GM12878 (cell line): Measurements from ENCODE around the gene BNIP5. TPM values are rescaled to one million over a fixed set of nuclear protein-coding genes. Genes with fewer than 3 reads are reported as not detected.

Experiments used
- ATAC-seq: fragments of 200-7000 bp; cut with Tn5 transposase; 3 replicates; pipeline ENCODE4 v1.9.1; 2020; ENCODE audit warnings: mild to moderate bottlenecking, moderate library complexity
- BruUV-seq: library from RNA; stranded (reverse); fragments of 400-500 nt; replicated peaks from 2 replicates; lab custom pipeline; 2021; lab: Mats Ljungman, UMichigan
- CTCF ChIA-PET: fragments of 300-600 bp; sonication (Branson Sonifier 250); formaldehyde crosslinking; extraction: SDS; loops from one replicate; lab custom pipeline; 2021; ENCODE audit warnings: inconsistent platforms; lab: Yijun Ruan, JAX
- POLR2A ChIA-PET: fragments of 350-600 bp; formaldehyde crosslinking; extraction: SDS; loops from one replicate; lab custom pipeline; 2021; ENCODE audit warnings: inconsistent platforms; lab: Charles Lee
- RAD21 ChIA-PET: fragments of 300-600 bp; sonication (Branson Sonifier 250); formaldehyde crosslinking; loops from one replicate; lab custom pipeline; 2023; ENCODE audit warnings: antibody characterized with exemption; ENCODE audit not compliant: unreplicated experiment; lab: Charles Lee
- SMC1A ChIA-PET: fragments of 300-600 bp; sonication (Branson Sonifier 250); formaldehyde crosslinking; loops from one replicate; lab custom pipeline; 2023; ENCODE audit not compliant: unreplicated experiment, uncharacterized antibody; lab: Charles Lee
- DNase-seq: peaks from one replicate; pipeline ENCODE4 v3.0.0-alpha.2; 2011; ENCODE audit warnings: low read depth, low spot score
- FAIRE-seq: peaks from 3 replicates; lab custom pipeline; 2011; peaks lifted over from hg19 to GRCh38; lab: Jason Lieb, UNC
- H2AFZ ChIP-seq: 2 replicates; pipeline ENCODE4 v1.6.0; 2011; ENCODE audit warnings: low read depth, low read length, control low read depth; ENCODE audit not compliant: control insufficient read depth
- H3K27ac ChIP-seq: 2 replicates; pipeline ENCODE4 v1.5.1; 2011; ENCODE audit warnings: control low read depth; ENCODE audit not compliant: control insufficient read depth, insufficient read depth
- H3K27me3 ChIP-seq, 2 experiments: replicated peaks in 1 of 2; 2 replicates each; pipeline versions ENCODE4 v1.6.0 to v1.6.1; 2011; ENCODE audit warnings: low read length in 1 of 2; ENCODE audit not compliant: control insufficient read depth in 2 of 2, insufficient read depth in 2 of 2
- H3K36me3 ChIP-seq, 2 experiments: 2 replicates each; pipeline ENCODE4 v1.5.1; 2011; ENCODE audit warnings: low read length in 1 of 2; ENCODE audit not compliant: control insufficient read depth in 2 of 2, insufficient read depth in 2 of 2
- H3K4me1 ChIP-seq: 2 replicates; pipeline ENCODE4 v1.6.1; 2011; ENCODE audit warnings: mild to moderate bottlenecking, low read length, moderate library complexity, mixed read lengths; ENCODE audit not compliant: control insufficient read depth, insufficient read depth
- H3K4me2 ChIP-seq: 2 replicates; pipeline ENCODE4 v1.6.0; 2011; ENCODE audit warnings: control low read depth; ENCODE audit not compliant: control insufficient read depth, insufficient read depth
- H3K4me3 ChIP-seq: fragments of 200-600 bp; sonication (generic); 2 replicates; pipeline ENCODE4 v1.5.1; 2016
- H3K79me2 ChIP-seq: 2 replicates; pipeline ENCODE4 v1.6.0; 2011; ENCODE audit warnings: low read length; ENCODE audit not compliant: control insufficient read depth, insufficient read depth
- H3K9ac ChIP-seq: 2 replicates; pipeline ENCODE4 v1.8.0; 2011; ENCODE audit warnings: low read length, control low read depth, mixed read lengths; ENCODE audit not compliant: control insufficient read depth, insufficient read depth
- H3K9me3 ChIP-seq: replicated peaks from 3 replicates; pipeline ENCODE4 v1.5.1; 2011; ENCODE audit warnings: mild to moderate bottlenecking, low read length; ENCODE audit not compliant: control insufficient read depth, insufficient read depth
- H4K20me1 ChIP-seq: 2 replicates; pipeline ENCODE4 v1.6.0; 2011; ENCODE audit not compliant: control insufficient read depth, insufficient read depth
- BCL3 ChIP-seq: IDR thresholded peaks from 2 replicates; pipeline ENCODE4 v1.6.1; 2011; ENCODE audit warnings: borderline replicate concordance, low read depth, mild to moderate bottlenecking, moderate library complexity, low read length; ENCODE audit not compliant: insufficient read depth, poor library complexity, severe bottlenecking
- CHD1 ChIP-seq: IDR thresholded peaks from 2 replicates; pipeline ENCODE4 v1.6.1; 2012; ENCODE audit warnings: low read depth, low read length, improper control_type of control experiment
- CREM ChIP-seq: IDR thresholded peaks from 2 replicates; pipeline ENCODE4 v1.6.1; 2014; ENCODE audit warnings: antibody characterized with exemption, low read depth
- ESRRA ChIP-seq: IDR thresholded peaks from 2 replicates; pipeline ENCODE4 v1.6.1; 2012; ENCODE audit warnings: mild to moderate bottlenecking, low read length, improper control_type of control experiment
- FOXK2 ChIP-seq: fragments of 450-650 bp; IDR thresholded peaks from 2 replicates; pipeline ENCODE4 v1.6.1; 2017; ENCODE audit warnings: mild to moderate bottlenecking, moderate library complexity
- HDGF ChIP-seq: fragments of 450-650 bp; IDR thresholded peaks from 2 replicates; pipeline ENCODE4 v1.6.1; 2016; ENCODE audit warnings: antibody characterized with exemption
- IKZF1 ChIP-seq: fragments of 450-650 bp; conservative IDR thresholded peaks from 2 replicates; pipeline ENCODE4 v1.6.1; 2017; ENCODE audit warnings: antibody characterized with exemption, mild to moderate bottlenecking
- MEF2B ChIP-seq: fragments of 450-650 bp; IDR thresholded peaks from 2 replicates; pipeline ENCODE4 v1.6.1; 2018; ENCODE audit warnings: mild to moderate bottlenecking, moderate library complexity; ENCODE audit not compliant: partially characterized antibody, poor library complexity, severe bottlenecking
- MXI1 ChIP-seq: fragments of 150-350 bp; IDR thresholded peaks from 2 replicates; pipeline ENCODE4 v1.6.1; 2011; ENCODE audit warnings: low read depth, mild to moderate bottlenecking, inconsistent platforms, low read length, improper control_type of control experiment
- NFXL1 ChIP-seq: fragments of 450-650 bp; IDR thresholded peaks from 2 replicates; pipeline ENCODE4 v1.6.1; 2017; ENCODE audit warnings: antibody characterized with exemption, mild to moderate bottlenecking, borderline replicate concordance
- NR2C1 ChIP-seq: fragments of 450-650 bp; IDR thresholded peaks from 2 replicates; pipeline ENCODE4 v1.6.1; 2017; ENCODE audit warnings: antibody characterized with exemption, mild to moderate bottlenecking, moderate library complexity
- NR2C2 ChIP-seq: IDR thresholded peaks from 2 replicates; pipeline ENCODE4 v1.6.1; 2011; ENCODE audit warnings: borderline replicate concordance, low read depth; ENCODE audit not compliant: control insufficient read depth, insufficient read length
- RAD51 ChIP-seq: fragments of 450-650 bp; IDR thresholded peaks from 2 replicates; pipeline ENCODE4 v1.6.1; 2016; ENCODE audit warnings: moderate library complexity, mild to moderate bottlenecking, inconsistent platforms
- SRF ChIP-seq, 2 experiments: IDR thresholded peaks; 2 replicates each; pipeline ENCODE4 v1.6.1; 2011; ENCODE audit warnings: low read depth in 2 of 2, low read length in 2 of 2, mild to moderate bottlenecking in 1 of 2, moderate library complexity in 1 of 2
- ZNF274 ChIP-seq: IDR thresholded peaks from one replicate; pipeline ENCODE4 v1.8.0; 2011; ENCODE audit not compliant: insufficient read length, insufficient read depth
- ZZZ3 ChIP-seq: IDR thresholded peaks from 2 replicates; pipeline ENCODE4 v1.6.1; 2011; ENCODE audit warnings: low read depth; ENCODE audit not compliant: control insufficient read depth, insufficient read length
- WGBS: methylation state at CpG from one replicate; pipeline ENCODE4 v1.1.6; 2016; ENCODE audit warnings: low lambda C conversion rate; ENCODE audit not compliant: insufficient replicate concordance, insufficient coverage; ENCODE audit errors: missing lambda C conversion rate; 5-methylcytosine and 5-hydroxymethylcytosine counted together
- in situ Hi-C: fragments of 300-500 bp; cut with MboI; formaldehyde crosslinking; loops from 9 replicates; pipeline ENCODE4 v1.14.3; 2018; ENCODE audit warnings: mixed read lengths
- intact Hi-C: fragments of 100-400 bp; cut with micrococcal nuclease; formaldehyde crosslinking; loops from one replicate; pipeline ENCODE4 v1.14.2; 2022; ENCODE audit not compliant: unreplicated experiment
- polyA plus RNA-seq, 11 experiments: library from polyadenylated mRNA; depleted of rRNA in 4 of 11; unstranded in 6 of 11; stranded (reverse) in 5 of 11; fragments of >200 nt; fragmentation: Nextera tagmentation in 4 of 11; fragmentation: Illumina TruSeq in 1 of 11; extraction: Ambion mirVana in 4 of 11; extraction: Trizol in 1 of 11; gene quantifications; 1 replicate in 1 of 11; 2 replicates in 10 of 11; pipeline versions ENCODE4 v1.2.1 to v1.2.3, GENCODE V29; 2011 to 2016; ENCODE audit warnings: inconsistent platforms in 2 of 11, missing spikeins in 2 of 11, low read depth in 1 of 11
- total RNA-seq, 4 experiments: library from RNA; depleted of rRNA in 3 of 4; stranded (reverse); fragments of >200 nt in 3 of 4; fragmentation: Illumina TruSeq in 1 of 4; extraction: Trizol in 1 of 4; gene quantifications; 2 replicates each; pipeline versions ENCODE4 v1.2.1 to v1.2.3, GENCODE V29; 2013 to 2021

Gene BNIP5
- total and polyA plus RNA-seq, 10 of the 15 experiments (the other 5 are each of a cell fraction or from before 2014, with no cell fraction given), result 0.02 to 0.68 (median 0.05) TPM; not detected in 2

- in situ Hi-C loops, result no loop called here
- TF ChIP-seq NR2C2 (no peak), MXI1 (no peak), RAD51 (no peak), NR2C1 (no peak), HDGF (no peak), CHD1 (no peak), BCL3 (no peak), NFXL1 (no peak), ESRRA (no peak), CREM (no peak), IKZF1 (no peak), MEF2B (no peak), ZZZ3 (no peak), ZNF274 (no peak), SRF (IDR thresholded peaks at IDR 0.05; ENCODE audit: low read depth in 2 of 2, low read length in 2 of 2) (no peak), FOXK2 (no peak)
- ATAC-seq (no peak), FAIRE-seq (no peak), DNase-seq (no peak)
- no peak overlapping the region for H3K4me3 ChIP-seq
- WGBS, result 71% methylated on average over 4 of the region's 4 CpGs
- ChIA-PET POLR2A (interaction anchor here (1.4 to 2.0 kb wide), 3 partner anchors 8 to 13 kb away, joined by 3 to 6 read pairs (median 5); partner anchors contain the start of gene BNIP5), SMC1A (interaction anchor here (1.0 to 4.7 kb wide), 3 partner anchors 9 to 14 kb away, joined by 3 to 33 read pairs (median 5); no protein-coding TSS in a partner anchor), CTCF (interaction anchor here (1.1 to 19.9 kb wide), 3 partner anchors 9 to 45 kb away, joined by 3 to 483 read pairs (median 9); no protein-coding TSS in a partner anchor), RAD21 (interaction anchor here (1.0 to 3.0 kb wide), 4 partner anchors 11 to 43 kb away, joined by 3 to 19 read pairs (median 4); no protein-coding TSS in a partner anchor)
- H3K9ac ChIP-seq, result no peak overlapping the region
- no peaks in the 10 kb centered on the region for H3K9me3 ChIP-seq
- H3K36me3 ChIP-seq, result no peaks in the 10 kb centered on the region
- intact Hi-C loops, result no loop called here
- BruUV-seq, result no TSS peak
- H3K4me1 ChIP-seq, result no peaks in the 10 kb centered on the region
- H3K27ac ChIP-seq, result no peak overlapping the region
- no peak overlapping the region for H3K4me2 ChIP-seq
- no peaks in the 10 kb centered on the region for H4K20me1 ChIP-seq
- H3K27me3 ChIP-seq, result no peaks in the 10 kb centered on the region
- no peaks in the 10 kb centered on the region for H3K79me2 ChIP-seq
- H2AFZ ChIP-seq, result no peak overlapping the region
Observed at GRCh38 chr6:36347621-36348020, 10.9 kb upstream of the BNIP5 start.
